Cardiac muscle cell (in vitro differentiated cells and primary cell): Measurements from ENCODE around the gene RSPH6A. TPM values are rescaled to one million over a fixed set of nuclear protein-coding genes. Genes with fewer than 3 reads are reported as not detected.
A peak's percentile ranks its signal among the peaks of the same experiment; 100 is the strongest.

ENCODE experiments used
- DNase-seq, 2 donors: peaks; one replicate each; pipeline versions ENCODE4 v3.0.0 to v3.0.0-alpha.2; 2010 to 2017; ENCODE audit warnings: low read depth in 1 of 2, low spot score in 1 of 2
- H3K27ac ChIP-seq: fragments of 200-600 bp; sonication (generic); 2 replicates; pipeline ENCODE4 v1.5.1; 2016
- H3K27me3 ChIP-seq: fragments of 200-600 bp; sonication (generic); 2 replicates; pipeline ENCODE4 v1.6.0; 2016; ENCODE audit warnings: control low read depth
- H3K36me3 ChIP-seq: fragments of 200-600 bp; sonication (generic); 2 replicates; pipeline ENCODE4 v1.5.1; 2016; ENCODE audit warnings: control low read depth
- H3K4me1 ChIP-seq: fragments of 200-600 bp; sonication (generic); 2 replicates; pipeline ENCODE4 v1.8.1; 2017; ENCODE audit warnings: low read depth, mild to moderate bottlenecking, mixed run types
- H3K4me3 ChIP-seq: fragments of 200-600 bp; sonication (generic); 2 replicates; pipeline ENCODE4 v1.5.1; 2016; ENCODE audit warnings: mild to moderate bottlenecking
- H3K9me3 ChIP-seq: fragments of 200-600 bp; sonication (generic); 2 replicates; pipeline ENCODE4 v1.5.1; 2017; ENCODE audit warnings: low read depth, mild to moderate bottlenecking, control low read depth
- CTCF ChIP-seq: IDR thresholded peaks from 2 replicates; pipeline ENCODE4 v1.5.1; 2012; ENCODE audit warnings: low read depth, mild to moderate bottlenecking, low read length
- polyA plus RNA-seq: library from polyadenylated mRNA; unstranded; fragments of >200 nt; fragmentation: Nextera tagmentation; extraction: Ambion mirVana; gene quantifications from 2 replicates; pipeline ENCODE4 v1.2.1, GENCODE V29; 2016
- total RNA-seq: library from RNA; depleted of rRNA; stranded (reverse); fragments of >200 nt; gene quantifications from 2 replicates; pipeline ENCODE4 v1.2.3, GENCODE V29; 2016

Gene RSPH6A
- total and polyA plus RNA-seq, 2 experiments from 2014 or later = 0.27 to 0.45 TPM

- no peak for TF ChIP-seq CTCF
- peaks cover 22% of the 10 kb centered on the region for H3K36me3 ChIP-seq
- DNase-seq = no peak
- peak overlapping the region; percentile 97 for H3K27ac ChIP-seq
- H3K4me1 ChIP-seq = peaks cover 43% of the 10 kb centered on the region
- no peak overlapping the region for H3K4me3 ChIP-seq
- H3K27me3 ChIP-seq = no peaks in the 10 kb centered on the region
- no peaks in the 10 kb centered on the region for H3K9me3 ChIP-seq
Measured at GRCh38 chr19:45780448-45781213, 34.5 kb downstream of the RSPH6A start.

GRCh38 chr19:45780146-45780447 is 35.0 kb downstream of the RSPH6A start:
- H3K27ac ChIP-seq = peak overlapping the region; percentile 4
- TF ChIP-seq CTCF = no peak
- peak overlapping the region; percentile 1 for H3K4me3 ChIP-seq
- H3K27me3 ChIP-seq = no peaks in the 10 kb centered on the region
- no peaks in the 10 kb centered on the region for H3K9me3 ChIP-seq
- DNase-seq = no peak
- H3K36me3 ChIP-seq = peaks cover 19% of the 10 kb centered on the region
- H3K4me1 ChIP-seq = peaks cover 43% of the 10 kb centered on the region

DNA sequence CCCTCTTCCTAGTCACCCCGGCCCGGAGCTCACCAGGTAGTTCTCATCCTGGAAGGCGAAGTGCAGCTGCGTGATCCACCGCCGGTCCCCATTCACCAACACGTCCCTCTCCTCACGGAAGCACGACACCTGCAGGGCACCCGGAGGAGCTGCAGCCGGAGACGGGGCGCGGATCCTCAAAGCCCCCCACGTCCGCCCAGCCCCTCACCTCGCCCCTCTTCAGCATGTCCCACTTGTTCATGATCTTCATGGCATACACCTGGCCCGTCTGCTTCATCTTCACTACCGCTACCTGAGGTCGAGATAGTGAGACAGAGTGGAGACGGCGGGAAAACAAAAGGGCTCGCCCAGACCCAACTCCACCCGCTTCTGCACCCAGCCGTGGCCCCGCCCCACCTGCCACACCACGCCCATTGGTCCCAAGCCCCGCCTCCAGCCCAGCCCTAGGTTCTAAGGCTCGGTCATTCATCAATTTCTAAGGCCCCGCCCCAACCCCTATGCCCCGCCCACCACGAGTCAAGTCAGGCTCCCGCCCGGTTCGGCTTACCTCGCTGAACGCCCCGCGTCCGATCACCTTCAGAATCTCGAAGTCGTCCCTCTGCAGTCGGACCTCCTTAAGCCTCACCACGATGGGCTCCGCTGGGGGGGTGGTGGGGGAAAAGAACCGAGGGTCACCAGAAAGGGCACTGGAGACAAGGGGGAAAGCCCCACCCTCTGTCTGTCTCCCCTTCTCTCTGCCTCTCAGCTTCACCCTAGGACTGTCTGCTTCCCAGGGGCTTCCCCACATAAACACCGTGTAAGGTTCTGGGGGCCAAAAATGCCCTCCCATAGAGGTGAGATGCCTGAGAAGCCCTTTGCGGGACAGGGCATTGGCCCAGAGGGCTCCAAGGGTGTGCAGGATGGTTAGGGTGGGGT is 35.6 kb downstream of the RSPH6A start:
- Histone ChIP-seq H3K36me3 (peaks cover 23% of the 10 kb centered on the region), H3K4me1 (peaks cover 41% of the 10 kb centered on the region), H3K9me3 (no peaks in the 10 kb centered on the region), H3K4me3 (peak overlapping the region; percentile 12), H3K27me3 (no peaks in the 10 kb centered on the region), H3K27ac (no peak overlapping the region)
- peak; percentile 45 to 93 for DNase-seq
- peak; percentile 37 for TF ChIP-seq CTCF

GRCh38 chr19:45778010-45778661 is 37.0 kb downstream of the RSPH6A start:
- H3K4me3 ChIP-seq = no peak overlapping the region
- no peaks in the 10 kb centered on the region for H3K9me3 ChIP-seq
- TF ChIP-seq CTCF = no peak
- peaks cover 30% of the 10 kb centered on the region for H3K36me3 ChIP-seq
- no peak for DNase-seq
- H3K27ac ChIP-seq = no peak overlapping the region
- H3K27me3 ChIP-seq = no peaks in the 10 kb centered on the region
- H3K4me1 ChIP-seq = peaks cover 28% of the 10 kb centered on the region

DNA sequence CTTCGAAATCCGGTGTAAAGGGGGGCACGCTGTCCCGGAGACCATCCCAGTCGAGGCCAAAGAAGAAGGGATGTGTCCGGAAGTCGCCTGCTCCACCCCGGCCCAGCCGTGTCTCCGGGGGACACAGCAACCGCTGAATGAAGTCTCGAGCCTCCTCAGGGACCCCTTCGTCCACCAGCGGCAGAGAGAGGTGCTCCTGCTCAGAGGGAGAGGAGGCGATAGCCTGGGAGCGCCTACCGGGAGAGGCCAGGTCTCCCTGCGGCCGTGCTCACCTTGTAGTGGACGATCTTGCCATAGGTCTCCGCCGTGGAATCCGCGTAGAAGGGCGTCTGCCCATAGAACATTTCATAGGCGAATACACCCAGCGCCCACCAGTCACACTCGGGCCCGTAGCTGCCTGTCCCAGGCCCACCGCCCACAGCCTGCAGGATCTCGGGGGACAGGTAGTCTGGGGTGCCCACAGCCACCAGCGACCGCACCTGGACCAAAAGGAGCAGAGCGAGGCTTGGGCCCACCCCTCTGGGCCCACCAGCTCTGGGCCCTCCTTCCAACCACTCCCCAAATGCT is 37.6 kb downstream of the RSPH6A start:
- Histone ChIP-seq H3K36me3 (peaks cover 35% of the 10 kb centered on the region), H3K4me1 (peaks cover 21% of the 10 kb centered on the region), H3K4me3 (no peak overlapping the region), H3K27me3 (no peaks in the 10 kb centered on the region), H3K9me3 (no peaks in the 10 kb centered on the region), H3K27ac (no peak overlapping the region)
- no peak for DNase-seq
- no peak for TF ChIP-seq CTCF
